Measurements from ENCODE around the gene MYO5B.

GRCh38 chr18:49861659-49862058, 333.3 kb downstream of the MYO5B start:
- TF ChIP-seq CTCF (IDR thresholded peaks at IDR 0.05; ENCODE audit: low read depth, low read length) (peak; percentile 41), POLR2A (IDR thresholded peaks at IDR 0.05; ENCODE audit: extremely low read depth, insufficient read length) (no peak), MYC (IDR thresholded peaks at IDR 0.05; ENCODE audit: low read depth, low read length) (no peak), MAX (IDR thresholded peaks at IDR 0.05; ENCODE audit: low read depth, low read length) (no peak)

Data from NB4 (cell line).